Activated T-helper 1 cell treated with anti-CD3 and anti-CD28 coated beads, Interleukin-12 subunit alpha, Interleukin-12 subunit beta, Interleukin-2, Interleukin-4 antibody, amounts not matched to agents 30 ng/mL and 10 ng/mL and 1 ng/mL, durations not matched to agents 14 hours and 24 hours and 36 hours (primary cell): ENCODE measurements around the gene TAF4. TPM values are rescaled to one million over a fixed set of nuclear protein-coding genes. Genes with fewer than 3 reads are reported as not detected.

ENCODE experiments used
- DNase-seq: peaks from one replicate; pipeline ENCODE4 v3.0.0; 2021; ENCODE audit warnings: low spot score
- H3K27ac Mint-ChIP-seq: one replicate; pipeline ENCODE4 v1.8.0; 2021; ENCODE audit warnings: mild to moderate bottlenecking, mixed read lengths
- H3K27me3 Mint-ChIP-seq: one replicate; pipeline ENCODE4 v1.8.0; 2022; ENCODE audit warnings: mild to moderate bottlenecking, moderate library complexity, mixed read lengths; ENCODE audit not compliant: insufficient read depth
- H3K36me3 Mint-ChIP-seq: one replicate; pipeline ENCODE4 v1.8.0; 2021; ENCODE audit warnings: low read depth, mixed read lengths
- H3K4me1 Mint-ChIP-seq: one replicate; pipeline ENCODE4 v1.8.0; 2021; ENCODE audit warnings: low read depth, mixed read lengths
- H3K4me3 Mint-ChIP-seq: one replicate; pipeline ENCODE4 v1.8.0; 2021; ENCODE audit warnings: mild to moderate bottlenecking, moderate library complexity, mixed read lengths
- H3K9me3 Mint-ChIP-seq: one replicate; pipeline ENCODE4 v1.8.0; 2021; ENCODE audit warnings: mixed read lengths
- intact Hi-C: fragments of 100-400 bp; cut with micrococcal nuclease; formaldehyde crosslinking; loops from one replicate; pipeline ENCODE4 v1.15.1; 2024
- total RNA-seq: library from RNA; stranded (reverse); gene quantifications from 2 replicates; pipeline ENCODE4 v1.2.3, GENCODE V29; 2022

Gene TAF4
- total RNA-seq, 1 donor from 2014 or later, result 28.3 TPM

DNA sequence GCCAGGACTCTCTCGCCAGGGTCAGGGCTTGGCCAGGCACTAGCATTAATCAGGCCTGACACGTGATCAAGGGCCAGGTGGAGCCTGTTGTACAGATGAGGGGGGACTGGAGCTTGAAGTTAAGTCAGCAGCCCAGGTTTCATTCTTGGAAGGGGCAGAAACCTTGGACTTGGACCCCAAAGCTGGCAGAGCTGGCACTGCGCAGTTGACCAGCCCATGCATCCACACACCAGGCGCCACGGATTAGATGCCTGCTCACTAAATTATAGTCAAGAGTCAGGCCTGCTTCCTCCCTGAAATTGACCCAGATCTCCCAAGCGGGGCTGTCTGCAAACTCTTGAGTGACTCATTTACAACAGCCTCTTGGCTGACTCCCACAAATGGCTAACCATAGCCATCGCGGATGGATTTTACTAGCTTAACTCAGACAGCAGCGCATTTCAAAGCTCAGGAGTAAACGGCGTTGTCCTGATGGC, 4.1 kb upstream of the TAF4 start:
- H3K27me3 Mint-ChIP-seq, result peaks cover 6% of the 10 kb centered on the region
- no peaks in the 10 kb centered on the region for H3K36me3 Mint-ChIP-seq
- no peak overlapping the region for H3K4me3 Mint-ChIP-seq

DNA sequence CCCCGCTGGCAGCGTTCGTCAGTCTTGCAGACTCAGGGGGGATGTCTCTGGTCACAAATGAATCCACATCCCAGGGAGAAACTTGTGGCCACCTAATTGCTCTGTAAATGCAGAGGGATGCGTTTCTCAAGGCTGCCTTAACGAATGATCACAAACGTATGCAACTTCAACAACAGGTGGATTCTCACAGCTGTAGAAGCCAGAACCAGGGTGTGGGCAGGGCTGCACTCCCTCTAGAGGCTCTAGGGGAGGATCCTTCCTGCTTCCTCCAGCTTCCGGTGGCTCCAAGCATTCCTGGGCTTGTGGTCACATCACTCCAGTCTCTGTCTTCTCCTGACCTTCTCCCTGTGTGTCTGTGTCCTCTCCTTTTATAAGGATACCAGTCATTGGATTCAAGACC, 3.3 kb upstream of the TAF4 start:
- Mint-ChIP-seq H3K36me3 (no peaks in the 10 kb centered on the region), H3K4me3 (no peak overlapping the region), H3K4me1 (peaks cover 18% of the 10 kb centered on the region), H3K27me3 (peaks cover 6% of the 10 kb centered on the region), H3K9me3 (peaks cover 14% of the 10 kb centered on the region), H3K27ac (no peak overlapping the region)
- intact Hi-C loops, result loop anchor here (5.0 to 10.0 kb wide), 3 partner anchors 233 to 856 kb away; partner anchors contain the start of genes ADRM1, DIDO1 and MRGBP
- no peak for DNase-seq

More for the DNA sequence above, 4.1 kb upstream of the TAF4 start:
- Mint-ChIP-seq H3K9me3 (peaks cover 19% of the 10 kb centered on the region), H3K4me1 (peaks cover 18% of the 10 kb centered on the region), H3K27ac (no peak overlapping the region)
- DNase-seq, result no peak
- intact Hi-C loops, result loop anchor here (5.0 to 10.0 kb wide), 3 partner anchors 233 to 855 kb away; partner anchors contain the start of genes ADRM1, DIDO1 and MRGBP

DNA sequence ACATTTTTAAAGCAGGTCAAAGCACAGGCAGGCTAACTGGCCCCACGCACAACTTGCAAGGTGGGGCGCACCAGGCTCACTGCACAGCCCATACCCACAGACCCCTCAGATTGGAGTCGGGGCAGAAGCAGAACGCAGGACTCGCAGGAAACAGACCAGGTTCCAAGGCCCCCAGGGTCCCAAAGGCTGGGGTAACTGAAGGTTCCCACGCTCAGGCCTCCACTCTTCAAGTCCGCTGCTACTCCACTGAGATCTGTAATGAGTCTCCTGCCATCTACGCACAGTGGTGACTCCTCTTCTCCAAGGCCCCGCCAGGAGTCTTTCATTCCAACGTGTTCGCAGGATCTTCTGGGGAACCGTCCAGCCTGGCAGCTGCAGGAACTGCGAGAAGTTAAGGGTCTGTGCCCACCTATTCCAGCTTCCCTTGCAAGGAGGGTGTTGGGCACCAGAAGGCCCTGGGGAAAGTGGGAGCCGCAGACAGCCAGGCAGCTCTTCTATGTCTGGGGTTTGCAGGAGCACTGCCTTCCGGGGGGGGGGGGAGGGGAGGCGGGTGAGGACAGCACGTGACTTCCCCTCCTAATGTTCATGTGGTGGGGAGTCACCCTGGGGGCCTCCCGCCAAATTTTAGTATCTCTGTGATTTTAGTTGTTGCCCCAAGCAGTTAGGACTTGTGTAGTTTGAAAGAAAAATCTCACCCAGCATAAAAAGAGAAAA, 2.0 kb upstream of the TAF4 start:
- intact Hi-C loops, result loop anchor here (2.0 to 10.0 kb wide), 6 partner anchors 77 to 857 kb away; partner anchors contain the start of genes ADRM1, DIDO1, MRGBP and MTG2
- peaks cover 2% of the 10 kb centered on the region for H3K36me3 Mint-ChIP-seq
- DNase-seq, result no peak
- H3K27me3 Mint-ChIP-seq, result peaks cover 6% of the 10 kb centered on the region
- no peak overlapping the region for H3K27ac Mint-ChIP-seq
- H3K9me3 Mint-ChIP-seq, result peaks cover 1% of the 10 kb centered on the region
- H3K4me3 Mint-ChIP-seq, result peak overlapping the region; percentile 84
- peaks cover 24% of the 10 kb centered on the region for H3K4me1 Mint-ChIP-seq

DNA sequence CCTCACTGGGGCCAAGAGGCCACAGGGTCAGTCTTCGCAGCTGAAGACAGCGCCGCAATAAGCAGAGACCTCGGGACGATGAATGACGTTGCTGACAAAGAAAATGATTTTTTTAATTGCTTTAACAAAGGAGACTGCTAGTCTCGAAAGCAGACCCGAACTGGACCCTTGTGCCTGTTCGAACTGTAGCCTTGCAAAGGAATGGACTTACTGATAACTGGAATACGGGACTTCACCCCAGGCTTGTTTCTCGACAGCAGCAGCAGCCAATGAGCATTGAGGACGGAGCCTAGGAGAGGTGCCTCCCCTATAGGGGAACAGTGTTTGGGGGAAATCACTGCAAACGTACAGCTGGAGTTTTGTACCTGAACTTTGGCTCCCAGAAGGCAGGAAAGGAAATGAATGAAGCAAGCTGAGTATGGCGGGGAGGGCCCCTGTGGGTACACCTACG, 1.3 kb upstream of the TAF4 start:
- no peaks in the 10 kb centered on the region for H3K9me3 Mint-ChIP-seq
- peak overlapping the region; percentile 84 for H3K27ac Mint-ChIP-seq
- no peak for DNase-seq
- intact Hi-C loops, result loop anchor here (1.0 to 10.0 kb wide), 7 partner anchors 54 to 858 kb away; partner anchors contain the start of genes ADRM1, DIDO1, MRGBP and MTG2
- H3K4me3 Mint-ChIP-seq, result peak overlapping the region; percentile 84
- H3K27me3 Mint-ChIP-seq, result peaks cover 6% of the 10 kb centered on the region
- peaks cover 30% of the 10 kb centered on the region for H3K4me1 Mint-ChIP-seq
- peaks cover 5% of the 10 kb centered on the region for H3K36me3 Mint-ChIP-seq

DNA sequence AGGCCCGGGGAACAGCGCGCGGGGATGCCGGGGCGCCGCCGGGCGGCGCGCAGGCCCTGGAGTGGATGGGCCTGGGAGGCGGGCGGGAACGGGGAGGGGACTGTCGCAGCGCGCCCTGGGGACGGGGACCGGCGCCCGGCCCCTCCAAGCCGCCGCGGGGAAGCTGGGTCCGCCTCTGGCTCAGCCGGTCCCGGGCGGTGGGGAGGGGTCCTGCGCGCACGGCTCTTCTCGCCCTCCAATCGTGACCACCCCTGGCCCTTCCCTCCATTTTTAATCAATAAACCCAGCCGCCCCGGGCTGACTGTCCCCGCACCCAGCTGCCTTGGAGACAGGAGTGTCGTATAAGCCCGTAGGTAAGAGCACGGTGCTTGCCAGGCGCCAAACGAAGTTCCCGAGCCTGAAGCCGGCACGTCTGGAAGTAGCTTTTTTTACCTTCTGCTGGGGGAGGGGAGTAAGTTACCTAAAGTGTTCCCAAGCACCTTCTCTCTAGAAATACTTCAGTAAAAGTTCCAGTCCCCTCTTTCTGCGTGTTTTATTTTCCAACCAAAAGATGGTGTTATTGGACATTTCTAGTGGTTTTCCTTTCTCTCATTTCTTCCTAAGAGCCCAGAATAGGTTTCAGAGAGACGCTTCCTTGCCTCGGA, 780 bp upstream of the TAF4 start:
- peak overlapping the region; percentile 84 for H3K27ac Mint-ChIP-seq
- DNase-seq, result peak; percentile 47
- intact Hi-C loops, result loop anchor here (1.0 to 10.0 kb wide), 7 partner anchors 55 to 858 kb away; partner anchors contain the start of genes ADRM1, DIDO1, MRGBP and MTG2

DNA sequence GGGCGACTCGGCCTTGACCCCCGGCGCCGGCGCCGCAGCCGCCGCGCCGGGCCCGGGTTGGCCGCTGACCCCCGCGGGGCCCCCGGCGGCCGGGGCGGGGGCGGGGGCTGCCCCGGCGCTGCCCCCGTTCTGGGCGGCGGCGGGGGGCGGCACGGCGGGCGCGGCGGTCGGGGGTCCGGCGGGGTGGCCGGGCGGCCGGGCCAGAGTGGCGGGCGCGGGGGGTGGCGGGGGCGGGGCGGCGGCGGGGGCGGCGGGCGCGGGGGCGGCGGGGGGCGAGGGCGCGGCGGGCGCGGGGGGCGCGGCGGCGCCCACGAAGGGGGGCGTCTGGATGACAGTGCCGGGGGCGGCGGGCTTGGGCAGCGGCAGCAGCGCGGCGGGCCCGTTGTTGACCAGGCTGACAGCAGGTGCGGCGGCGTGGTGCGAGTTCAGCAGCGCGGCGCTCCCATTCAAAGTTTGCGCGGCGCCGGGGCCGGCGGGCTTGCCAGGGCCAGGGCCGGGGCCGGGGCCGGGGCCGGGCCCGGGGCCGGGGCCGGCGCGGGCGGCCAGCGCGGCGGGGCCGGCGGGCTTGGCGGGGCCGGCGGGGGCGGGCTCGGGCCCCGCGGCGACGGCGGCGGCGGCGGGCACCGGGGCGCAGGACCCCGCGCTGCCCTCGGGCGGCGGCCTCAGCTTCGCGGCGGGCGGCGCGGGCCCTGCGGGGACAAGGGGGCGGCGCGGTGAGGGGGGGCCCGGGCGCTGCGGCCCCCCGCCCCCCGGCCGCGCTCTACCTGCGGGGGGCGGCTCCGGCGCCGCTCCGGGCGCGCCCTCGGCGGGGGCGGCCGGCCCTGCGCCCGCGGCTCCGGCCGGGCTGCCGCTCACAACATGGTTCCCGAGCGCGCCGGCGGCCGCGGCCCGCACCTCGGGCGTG, 659 bp downstream of the TAF4 start:
- intact Hi-C loops, result loop anchor here (5.0 to 10.0 kb wide), 3 partner anchors 237 to 860 kb away; partner anchors contain the start of genes ADRM1, DIDO1 and MRGBP

More for the DNA sequence above, 780 bp upstream of the TAF4 start:
- H3K4me1 Mint-ChIP-seq, result peaks cover 36% of the 10 kb centered on the region
- H3K36me3 Mint-ChIP-seq, result peaks cover 5% of the 10 kb centered on the region
- H3K27me3 Mint-ChIP-seq, result peaks cover 6% of the 10 kb centered on the region
- H3K9me3 Mint-ChIP-seq, result no peaks in the 10 kb centered on the region
- peak overlapping the region; percentile 84 for H3K4me3 Mint-ChIP-seq

DNA sequence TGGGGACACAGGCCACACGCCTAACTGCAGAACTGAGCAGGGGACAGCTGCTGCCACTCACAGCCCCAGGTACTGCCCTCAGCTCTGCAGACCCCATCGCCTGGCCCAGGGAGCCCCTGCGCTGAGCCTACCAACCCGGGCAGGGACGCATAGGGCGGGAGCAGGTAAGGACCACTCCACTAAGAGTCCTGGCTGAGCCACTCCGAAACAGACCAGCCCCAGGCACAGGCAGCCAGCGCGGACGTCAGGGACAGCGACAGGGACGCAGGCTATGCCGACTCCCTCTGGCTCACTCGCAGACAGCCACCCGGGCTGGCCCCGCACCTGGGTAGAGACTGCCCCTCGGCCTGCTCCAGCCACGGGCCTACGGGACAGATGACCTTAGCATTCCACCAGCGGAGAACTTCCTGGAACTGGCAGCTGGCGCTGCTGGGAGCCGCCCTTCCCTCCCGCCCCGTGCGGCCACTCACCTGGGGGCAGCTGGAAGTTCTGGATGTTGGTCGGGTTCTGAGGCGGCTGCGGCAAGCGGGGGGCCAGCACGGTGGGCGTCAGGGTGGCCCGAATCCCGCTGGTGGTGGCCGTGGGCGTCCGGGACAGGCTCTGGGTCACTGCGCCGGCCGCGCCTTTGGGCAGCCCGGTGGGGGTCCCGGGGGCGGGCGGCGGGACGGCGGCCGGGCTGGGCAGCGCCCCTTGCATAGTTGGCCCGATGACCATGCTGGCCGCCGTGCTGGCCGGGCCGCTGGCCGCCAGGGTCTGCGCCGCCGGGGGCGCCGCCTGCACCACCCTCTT, 1.5 kb downstream of the TAF4 start:
- no peak for DNase-seq
- Mint-ChIP-seq H3K27ac (peak overlapping the region; percentile 67), H3K27me3 (no peaks in the 10 kb centered on the region), H3K9me3 (no peaks in the 10 kb centered on the region), H3K4me1 (peaks cover 46% of the 10 kb centered on the region), H3K4me3 (peak overlapping the region; percentile 84), H3K36me3 (peaks cover 5% of the 10 kb centered on the region)
- intact Hi-C loops, result loop anchor here (10.0 kb wide), 2 partner anchors 731 to 861 kb away; partner anchors contain the start of genes DIDO1 and MRGBP

More for the DNA sequence above, 659 bp downstream of the TAF4 start:
- H3K4me3 Mint-ChIP-seq, result no peak overlapping the region
- no peak overlapping the region for H3K27ac Mint-ChIP-seq
- H3K4me1 Mint-ChIP-seq, result peaks cover 46% of the 10 kb centered on the region
- no peaks in the 10 kb centered on the region for H3K9me3 Mint-ChIP-seq
- peaks cover 5% of the 10 kb centered on the region for H3K36me3 Mint-ChIP-seq
- DNase-seq, result no peak
- peaks cover 2% of the 10 kb centered on the region for H3K27me3 Mint-ChIP-seq

DNA sequence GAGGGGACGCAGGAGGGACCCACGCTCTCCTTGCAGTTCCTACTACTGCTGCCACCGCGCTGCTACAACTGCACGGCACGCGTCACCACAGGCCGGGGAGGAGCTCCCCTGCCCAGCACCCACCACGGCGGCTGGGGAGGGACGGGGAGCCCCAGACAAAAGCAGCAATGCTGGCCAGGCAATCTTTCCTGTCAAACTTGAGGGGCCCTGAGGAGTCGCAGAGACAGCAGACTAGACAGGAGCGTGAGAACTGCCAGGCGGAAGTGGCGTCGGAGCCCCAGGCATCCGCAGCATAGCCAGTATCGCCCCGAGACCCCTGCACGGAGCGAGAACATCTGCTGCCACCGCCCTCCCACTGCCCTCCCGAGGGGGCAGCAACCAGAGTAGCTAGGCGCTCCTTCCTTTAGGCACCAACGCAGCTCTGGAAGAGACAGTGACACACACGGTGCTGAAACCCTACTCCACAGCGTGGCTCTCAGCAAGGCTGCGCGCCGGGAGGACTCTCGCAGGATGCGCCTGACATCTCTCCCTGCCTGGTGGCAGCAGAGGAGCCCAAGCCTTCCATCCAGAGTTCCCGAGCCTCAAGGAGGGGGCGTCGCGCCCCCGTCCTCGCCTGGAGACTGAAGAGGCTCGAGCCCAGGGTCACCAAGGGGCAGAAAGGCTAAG, 2.2 kb downstream of the TAF4 start:
- intact Hi-C loops, result loop anchor here (10.0 kb wide), 2 partner anchors 731 to 861 kb away; partner anchors contain the start of genes DIDO1 and MRGBP
- no peak overlapping the region for H3K27ac Mint-ChIP-seq
- DNase-seq, result no peak
- peaks cover 46% of the 10 kb centered on the region for H3K4me1 Mint-ChIP-seq
- no peaks in the 10 kb centered on the region for H3K9me3 Mint-ChIP-seq
- H3K27me3 Mint-ChIP-seq, result no peaks in the 10 kb centered on the region
- peaks cover 5% of the 10 kb centered on the region for H3K36me3 Mint-ChIP-seq
- H3K4me3 Mint-ChIP-seq, result peak overlapping the region; percentile 84

DNA sequence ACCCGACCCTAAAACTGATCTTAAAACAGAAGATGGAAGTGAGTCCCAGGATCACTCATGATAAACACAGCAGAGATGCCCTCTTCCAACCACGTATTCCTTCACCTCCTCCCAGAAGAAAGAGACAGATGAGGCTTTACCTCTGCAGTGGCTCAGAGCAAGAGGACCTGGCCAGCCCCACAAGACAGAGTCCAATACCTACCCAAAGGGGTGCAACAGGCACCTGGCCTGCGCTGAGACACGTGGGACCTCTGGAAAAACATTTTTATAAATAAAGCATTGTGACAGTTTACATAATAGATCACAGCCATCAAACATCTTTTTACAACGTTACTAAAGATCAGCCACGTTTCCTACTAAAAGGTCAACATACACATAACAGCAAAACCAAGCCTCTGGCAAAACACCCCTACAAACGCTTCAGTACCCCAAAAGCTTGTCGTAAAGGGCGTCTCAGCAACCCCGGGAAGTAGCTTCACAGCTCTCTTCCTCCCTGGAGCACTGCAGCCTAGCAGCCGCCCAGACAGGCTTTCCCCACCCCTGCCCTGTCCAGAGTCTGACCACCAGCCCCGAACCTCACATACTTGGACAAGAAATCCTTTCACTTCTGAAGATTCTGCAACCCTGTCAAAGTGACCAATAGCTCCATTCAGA, 2.9 kb downstream of the TAF4 start:
- no peak overlapping the region for H3K27ac Mint-ChIP-seq
- H3K27me3 Mint-ChIP-seq, result no peaks in the 10 kb centered on the region
- no peaks in the 10 kb centered on the region for H3K9me3 Mint-ChIP-seq
- H3K36me3 Mint-ChIP-seq, result peaks cover 5% of the 10 kb centered on the region
- DNase-seq, result no peak
- H3K4me3 Mint-ChIP-seq, result peak overlapping the region; percentile 12
- H3K4me1 Mint-ChIP-seq, result peaks cover 41% of the 10 kb centered on the region
- intact Hi-C loops, result loop anchor here (10.0 kb wide), 2 partner anchors 732 to 862 kb away; partner anchors contain the start of genes DIDO1 and MRGBP

DNA sequence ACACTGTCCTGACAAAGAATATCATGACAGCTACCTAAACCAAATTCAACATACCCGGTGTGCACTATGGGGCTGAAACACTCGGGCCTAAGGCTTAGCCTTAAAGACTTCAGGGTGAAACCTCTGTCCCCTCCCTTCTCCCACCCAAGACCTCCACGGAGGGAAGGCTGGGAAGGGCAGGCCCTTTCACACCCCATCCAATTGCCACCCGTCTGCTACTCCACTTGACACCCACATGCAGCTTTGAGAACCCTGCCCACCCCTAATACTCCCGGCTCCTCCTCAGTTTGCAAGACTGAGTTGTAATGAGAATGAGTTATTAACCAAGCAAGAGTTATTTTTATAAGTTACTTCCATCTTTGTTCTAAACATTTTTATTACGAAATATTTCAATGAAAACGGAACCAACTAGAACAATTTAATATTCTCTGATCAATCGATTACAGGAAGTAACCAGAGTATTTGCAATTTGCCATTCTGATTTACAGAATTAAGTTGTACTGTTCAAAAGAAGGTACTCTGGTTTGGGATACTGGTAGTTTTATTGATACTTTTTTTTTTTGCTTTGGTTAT, 3.7 kb downstream of the TAF4 start:
- no peak for DNase-seq
- Mint-ChIP-seq H3K36me3 (peaks cover 5% of the 10 kb centered on the region), H3K4me3 (no peak overlapping the region), H3K4me1 (peaks cover 32% of the 10 kb centered on the region), H3K27ac (no peak overlapping the region), H3K27me3 (no peaks in the 10 kb centered on the region), H3K9me3 (no peaks in the 10 kb centered on the region)
- intact Hi-C loops, result loop anchor here (10.0 kb wide), 2 partner anchors 733 to 863 kb away; partner anchors contain the start of genes DIDO1 and MRGBP
